GM13976 (cell line): ENCODE data around the gene CRACR2A.

ENCODE experiments used
- DNase-seq: peaks from one replicate; pipeline ENCODE4 v3.0.0; 2012; ENCODE audit warnings: low spot score
- CTCF ChIP-seq: IDR thresholded peaks from 2 replicates; pipeline ENCODE4 v1.5.1; 2012; ENCODE audit warnings: borderline replicate concordance, mild to moderate bottlenecking; ENCODE audit not compliant: insufficient read depth; ENCODE audit errors: extremely low read depth, missing control alignments, control extremely low read depth
- in situ Hi-C: fragments of 300-500 bp; cut with MboI; formaldehyde crosslinking; loops from one replicate; pipeline ENCODE4 v1.12.0; 2022; ENCODE audit warnings: low sequenced_read_pairs, mixed read lengths, inconsistent platforms; ENCODE audit not compliant: unreplicated experiment

CRACR2A gene

DNA sequence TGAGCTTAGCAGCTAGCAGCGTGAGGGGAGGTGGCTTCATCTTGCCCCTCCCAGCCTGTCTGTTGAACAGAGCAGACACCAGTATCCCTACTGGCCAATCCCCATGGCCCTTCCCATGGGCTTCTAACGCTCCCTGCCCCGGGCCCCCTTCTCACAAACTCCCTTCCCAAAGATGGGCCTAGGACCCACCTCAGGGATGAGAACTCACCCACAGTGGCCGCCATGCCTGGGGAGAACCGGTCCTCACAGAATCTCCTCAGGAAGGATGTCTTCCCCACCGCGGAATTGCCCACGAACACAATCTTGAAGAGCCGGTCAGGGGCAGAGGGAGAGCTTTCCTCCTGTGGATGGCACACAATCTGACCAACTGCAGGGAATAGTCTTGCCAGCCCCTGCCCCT lies 119.5 kb downstream of the CRACR2A start:
- no peak for DNase-seq
- in situ Hi-C loops = no loop called here
- TF ChIP-seq CTCF = no peak

DNA sequence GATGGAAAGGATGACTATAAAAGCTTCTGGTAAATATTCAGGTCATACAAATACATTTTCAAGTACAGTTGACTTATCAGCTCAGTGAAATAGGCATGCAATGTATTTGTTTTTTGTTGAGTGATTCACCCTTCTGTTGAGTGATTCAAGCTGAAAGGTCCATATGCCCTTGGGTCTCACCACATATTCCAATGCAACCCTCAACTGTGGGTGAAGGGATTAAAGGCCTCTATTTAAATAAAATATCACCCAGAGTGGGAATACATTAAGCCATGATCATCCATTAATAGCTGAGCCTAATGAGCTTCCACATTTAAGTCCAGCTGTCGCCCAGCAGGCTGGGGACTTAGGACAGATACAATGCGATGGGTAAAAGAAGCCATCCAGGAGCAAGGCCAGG lies 120.2 kb downstream of the CRACR2A start:
- no peak for TF ChIP-seq CTCF
- no peak for DNase-seq
- in situ Hi-C loops = no loop called here

DNA sequence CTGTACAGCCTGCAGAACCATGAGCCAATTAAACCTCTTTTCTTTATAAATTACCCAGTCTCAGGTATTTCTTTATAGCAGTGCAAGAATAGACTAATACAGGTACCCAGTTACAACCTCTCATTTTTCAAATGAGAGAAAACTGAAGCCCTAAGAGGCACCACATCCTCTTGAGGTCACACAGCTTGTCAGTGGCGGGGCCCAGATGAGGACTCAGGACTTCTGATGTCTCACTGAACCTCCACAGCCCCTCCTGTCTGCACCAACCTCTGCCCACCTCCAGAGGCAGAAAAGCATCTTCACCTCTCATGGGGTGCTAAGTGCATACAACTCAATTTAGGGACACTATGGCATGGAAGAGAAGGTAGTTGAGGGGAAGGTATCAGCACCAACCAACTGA lies 120.7 kb downstream of the CRACR2A start:
- TF ChIP-seq CTCF = no peak
- in situ Hi-C loops = no loop called here
- DNase-seq = no peak

- in situ Hi-C loops = no loop called here
- DNase-seq = no peak
- TF ChIP-seq CTCF = no peak
Observed at GRCh38 chr12:3631759-3632158, 121.2 kb downstream of the CRACR2A start.

DNA sequence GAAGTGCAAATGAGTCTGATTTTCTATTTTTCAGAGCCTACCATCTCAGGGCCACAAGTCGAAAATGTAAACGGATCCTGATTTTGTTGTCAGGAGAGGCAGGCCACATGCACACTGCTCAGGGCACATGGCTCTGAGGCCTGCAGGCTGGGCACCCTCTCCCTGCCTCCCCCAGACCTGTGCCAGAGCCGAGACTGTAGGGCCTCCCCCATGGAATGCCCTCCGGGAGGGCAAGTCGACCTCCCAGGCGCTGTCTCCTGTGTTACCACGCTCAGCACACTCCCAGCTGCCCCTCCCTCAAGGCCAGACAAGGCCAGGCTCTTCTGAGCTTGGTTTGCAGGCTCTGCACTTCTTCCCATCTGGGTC lies 121.7 kb downstream of the CRACR2A start:
- DNase-seq = no peak
- in situ Hi-C loops = no loop called here
- TF ChIP-seq CTCF = no peak

DNA sequence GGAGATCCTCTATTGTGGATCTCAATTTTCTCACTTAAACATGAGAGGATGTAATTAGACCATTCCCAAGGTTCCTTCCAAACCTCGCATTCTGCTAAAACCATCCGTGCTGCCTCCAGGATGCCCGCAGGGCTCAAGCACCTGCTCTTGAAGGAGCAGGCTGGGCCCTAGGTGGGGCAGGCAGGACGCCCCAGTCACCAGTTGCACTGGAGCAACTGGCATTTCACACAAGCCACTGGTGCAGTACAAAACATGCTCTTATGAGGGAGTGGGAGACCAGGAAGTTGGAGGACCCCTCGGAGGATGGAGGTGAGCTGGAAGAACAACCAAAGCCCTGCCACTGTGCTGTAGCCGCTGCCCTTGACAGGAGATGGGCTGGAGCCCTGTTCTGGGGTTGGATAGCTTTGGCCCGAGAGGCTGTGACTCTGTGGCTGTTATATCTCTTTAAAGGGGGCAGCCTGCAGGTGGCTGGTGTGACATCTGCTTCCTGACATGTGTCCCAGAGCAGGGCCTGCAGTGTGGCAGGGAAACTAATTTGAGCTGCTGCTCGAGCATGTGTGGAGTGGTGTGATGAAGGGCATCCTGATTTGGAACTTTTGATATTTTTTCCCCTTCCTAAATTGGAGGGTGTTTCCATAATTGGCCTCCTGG lies 122.2 kb downstream of the CRACR2A start:
- DNase-seq = no peak
- no peak for TF ChIP-seq CTCF
- in situ Hi-C loops = no loop called here
